IgD-negative memory B cell (primary cell): ENCODE measurements around the gene OLIG2. TPM values are rescaled to one million over a fixed set of nuclear protein-coding genes. Genes with fewer than 3 reads are reported as not detected.

Experiments
- H3K27ac Mint-ChIP-seq, 3 donors: one replicate each; pipeline ENCODE4 v1.8.0; 2020 to 2022; ENCODE audit warnings: mild to moderate bottlenecking in 3 of 3, mixed read lengths in 3 of 3, moderate library complexity in 1 of 3
- H3K27me3 Mint-ChIP-seq: one replicate; pipeline ENCODE4 v1.8.0; 2021; ENCODE audit warnings: mixed read lengths
- H3K36me3 Mint-ChIP-seq: one replicate; pipeline ENCODE4 v1.8.0; 2020; ENCODE audit warnings: mild to moderate bottlenecking, mixed read lengths
- H3K4me1 Mint-ChIP-seq, 3 donors: one replicate each; pipeline ENCODE4 v1.8.0; 2020 to 2022; ENCODE audit warnings: mixed read lengths in 3 of 3, mild to moderate bottlenecking in 1 of 3
- H3K4me3 Mint-ChIP-seq, 4 donors: one replicate each; pipeline ENCODE4 v1.8.0; 2020 to 2022; ENCODE audit warnings: mild to moderate bottlenecking in 4 of 4, mixed read lengths in 4 of 4, moderate library complexity in 3 of 4
- H3K9me3 Mint-ChIP-seq, 3 donors: one replicate each; pipeline ENCODE4 v1.8.0; 2020 to 2021; ENCODE audit warnings: mixed read lengths in 3 of 3, mild to moderate bottlenecking in 1 of 3
- polyA plus RNA-seq: library from polyadenylated mRNA; unstranded; fragments of 300-500 nt; fragmentation: Illumina TruSeq; gene quantifications from one replicate; pipeline ENCODE4 v1.2.3, GENCODE V29; 2021

The OLIG2 gene
- polyA plus RNA-seq, 1 donor from 2014 or later: not detected

DNA sequence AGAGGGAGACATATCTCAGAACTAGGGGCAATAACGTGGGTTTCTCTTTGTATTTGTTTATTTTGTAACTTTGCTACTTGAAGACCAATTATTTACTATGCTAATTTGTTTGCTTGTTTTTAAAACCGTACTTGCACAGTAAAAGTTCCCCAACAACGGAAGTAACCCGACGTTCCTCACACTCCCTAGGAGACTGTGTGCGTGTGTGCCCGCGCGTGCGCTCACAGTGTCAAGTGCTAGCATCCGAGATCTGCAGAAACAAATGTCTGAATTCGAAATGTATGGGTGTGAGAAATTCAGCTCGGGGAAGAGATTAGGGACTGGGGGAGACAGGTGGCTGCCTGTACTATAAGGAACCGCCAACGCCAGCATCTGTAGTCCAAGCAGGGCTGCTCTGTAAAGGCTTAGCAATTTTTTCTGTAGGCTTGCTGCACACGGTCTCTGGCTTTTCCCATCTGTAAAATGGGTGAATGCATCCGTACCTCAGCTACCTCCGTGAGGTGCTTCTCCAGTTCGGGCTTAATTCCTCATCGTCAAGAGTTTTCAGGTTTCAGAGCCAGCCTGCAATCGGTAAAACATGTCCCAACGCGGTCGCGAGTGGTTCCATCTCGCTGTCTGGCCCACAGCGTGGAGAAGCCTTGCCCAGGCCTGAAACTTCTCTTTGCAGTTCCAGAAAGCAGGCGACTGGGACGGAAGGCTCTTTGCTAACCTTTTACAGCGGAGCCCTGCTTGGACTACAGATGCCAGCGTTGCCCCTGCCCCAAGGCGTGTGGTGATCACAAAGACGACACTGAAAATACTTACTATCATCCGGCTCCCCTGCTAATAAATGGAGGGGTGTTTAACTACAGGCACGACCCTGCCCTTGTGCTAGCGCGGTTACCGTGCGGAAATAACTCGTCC is 1.3 kb upstream of the OLIG2 start:
- peaks cover 0 to 3% (median 0%) of the 10 kb centered on the region in 3 donors for H3K9me3 Mint-ChIP-seq
- H3K27me3 Mint-ChIP-seq: peaks cover 70% of the 10 kb centered on the region
- H3K27ac Mint-ChIP-seq: peak overlapping the region in 2 of 3 donors; percentile 24 to 49
- H3K36me3 Mint-ChIP-seq: no peaks in the 10 kb centered on the region
- peaks cover 6 to 28% (median 14%) of the 10 kb centered on the region in 3 donors for H3K4me1 Mint-ChIP-seq
- H3K4me3 Mint-ChIP-seq: peak overlapping the region in 2 of 4 donors; percentile 76 to 77

DNA sequence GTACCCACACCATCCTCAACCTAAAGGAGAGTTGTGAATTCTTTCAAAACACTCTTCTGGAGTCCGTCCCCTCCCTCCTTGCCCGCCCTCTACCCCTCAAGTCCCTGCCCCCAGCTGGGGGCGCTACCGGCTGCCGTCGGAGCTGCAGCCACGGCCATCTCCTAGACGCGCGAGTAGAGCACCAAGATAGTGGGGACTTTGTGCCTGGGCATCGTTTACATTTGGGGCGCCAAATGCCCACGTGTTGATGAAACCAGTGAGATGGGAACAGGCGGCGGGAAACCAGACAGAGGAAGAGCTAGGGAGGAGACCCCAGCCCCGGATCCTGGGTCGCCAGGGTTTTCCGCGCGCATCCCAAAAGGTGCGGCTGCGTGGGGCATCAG is 638 bp upstream of the OLIG2 start:
- Mint-ChIP-seq H3K4me3 (peak overlapping the region in 1 of 4 donors; percentile 60), H3K27ac (peak overlapping the region in 1 of 3 donors; percentile 49), H3K9me3 (peaks cover 0 to 3% (median 0%) of the 10 kb centered on the region in 3 donors), H3K36me3 (no peaks in the 10 kb centered on the region), H3K27me3 (peaks cover 73% of the 10 kb centered on the region), H3K4me1 (peaks cover 6 to 27% (median 13%) of the 10 kb centered on the region in 3 donors)

DNA sequence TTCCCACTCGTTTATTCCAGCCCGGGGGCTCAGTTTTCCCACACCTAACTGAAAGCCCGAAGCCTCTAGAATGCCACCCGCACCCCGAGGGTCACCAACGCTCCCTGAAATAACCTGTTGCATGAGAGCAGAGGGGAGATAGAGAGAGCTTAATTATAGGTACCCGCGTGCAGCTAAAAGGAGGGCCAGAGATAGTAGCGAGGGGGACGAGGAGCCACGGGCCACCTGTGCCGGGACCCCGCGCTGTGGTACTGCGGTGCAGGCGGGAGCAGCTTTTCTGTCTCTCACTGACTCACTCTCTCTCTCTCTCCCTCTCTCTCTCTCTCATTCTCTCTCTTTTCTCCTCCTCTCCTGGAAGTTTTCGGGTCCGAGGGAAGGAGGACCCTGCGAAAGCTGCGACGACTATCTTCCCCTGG is 716 bp downstream of the OLIG2 start:
- peak overlapping the region; percentile 9 to 86 (median 48) for H3K27ac Mint-ChIP-seq
- peak overlapping the region in 3 of 4 donors; percentile 29 to 87 (median 72) for H3K4me3 Mint-ChIP-seq
- peaks cover 72% of the 10 kb centered on the region for H3K27me3 Mint-ChIP-seq

DNA sequence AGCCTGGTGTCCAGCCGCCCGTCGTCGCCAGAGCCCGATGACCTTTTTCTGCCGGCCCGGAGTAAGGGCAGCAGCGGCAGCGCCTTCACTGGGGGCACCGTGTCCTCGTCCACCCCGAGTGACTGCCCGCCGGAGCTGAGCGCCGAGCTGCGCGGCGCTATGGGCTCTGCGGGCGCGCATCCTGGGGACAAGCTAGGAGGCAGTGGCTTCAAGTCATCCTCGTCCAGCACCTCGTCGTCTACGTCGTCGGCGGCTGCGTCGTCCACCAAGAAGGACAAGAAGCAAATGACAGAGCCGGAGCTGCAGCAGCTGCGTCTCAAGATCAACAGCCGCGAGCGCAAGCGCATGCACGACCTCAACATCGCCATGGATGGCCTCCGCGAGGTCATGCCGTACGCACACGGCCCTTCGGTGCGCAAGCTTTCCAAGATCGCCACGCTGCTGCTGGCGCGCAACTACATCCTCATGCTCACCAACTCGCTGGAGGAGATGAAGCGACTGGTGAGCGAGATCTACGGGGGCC is 1.2 kb downstream of the OLIG2 start:
- peaks cover 0 to 3% (median 0%) of the 10 kb centered on the region in 3 donors for H3K9me3 Mint-ChIP-seq
- peaks cover 67% of the 10 kb centered on the region for H3K27me3 Mint-ChIP-seq
- H3K36me3 Mint-ChIP-seq: no peaks in the 10 kb centered on the region
- H3K4me3 Mint-ChIP-seq: peak overlapping the region in 1 of 4 donors; percentile 21
- H3K27ac Mint-ChIP-seq: peak overlapping the region in 1 of 3 donors; percentile 59
- peaks cover 6 to 22% (median 13%) of the 10 kb centered on the region in 3 donors for H3K4me1 Mint-ChIP-seq

More for the DNA sequence above, 716 bp downstream of the OLIG2 start:
- Mint-ChIP-seq H3K36me3 (no peaks in the 10 kb centered on the region), H3K4me1 (peaks cover 6 to 22% (median 13%) of the 10 kb centered on the region in 3 donors), H3K9me3 (peaks cover 0 to 3% (median 0%) of the 10 kb centered on the region in 3 donors)

DNA sequence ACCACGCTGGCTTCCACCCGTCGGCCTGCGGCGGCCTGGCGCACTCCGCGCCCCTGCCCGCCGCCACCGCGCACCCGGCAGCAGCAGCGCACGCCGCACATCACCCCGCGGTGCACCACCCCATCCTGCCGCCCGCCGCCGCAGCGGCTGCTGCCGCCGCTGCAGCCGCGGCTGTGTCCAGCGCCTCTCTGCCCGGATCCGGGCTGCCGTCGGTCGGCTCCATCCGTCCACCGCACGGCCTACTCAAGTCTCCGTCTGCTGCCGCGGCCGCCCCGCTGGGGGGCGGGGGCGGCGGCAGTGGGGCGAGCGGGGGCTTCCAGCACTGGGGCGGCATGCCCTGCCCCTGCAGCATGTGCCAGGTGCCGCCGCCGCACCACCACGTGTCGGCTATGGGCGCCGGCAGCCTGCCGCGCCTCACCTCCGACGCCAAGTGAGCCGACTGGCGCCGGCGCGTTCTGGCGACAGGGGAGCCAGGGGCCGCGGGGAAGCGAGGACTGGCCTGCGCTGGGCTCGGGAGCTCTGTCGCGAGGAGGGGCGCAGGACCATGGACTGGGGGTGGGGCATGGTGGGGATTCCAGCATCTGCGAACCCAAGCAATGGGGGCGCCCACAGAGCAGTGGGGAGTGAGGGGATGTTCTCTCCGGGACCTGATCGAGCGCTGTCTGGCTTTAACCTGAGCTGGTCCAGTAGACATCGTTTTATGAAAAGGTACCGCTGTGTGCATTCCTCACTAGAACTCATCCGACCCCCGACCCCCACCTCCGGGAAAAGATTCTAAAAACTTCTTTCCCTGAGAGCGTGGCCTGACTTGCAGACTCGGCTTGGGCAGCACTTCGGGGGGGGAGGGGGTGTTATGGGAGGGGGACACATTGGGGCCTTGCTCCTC is 1.9 kb downstream of the OLIG2 start:
- peak overlapping the region in 1 of 3 donors; percentile 85 for H3K27ac Mint-ChIP-seq
- peaks cover 66% of the 10 kb centered on the region for H3K27me3 Mint-ChIP-seq
- no peaks in the 10 kb centered on the region for H3K36me3 Mint-ChIP-seq
- peak overlapping the region in 2 of 4 donors; percentile 38 to 81 for H3K4me3 Mint-ChIP-seq
- H3K4me1 Mint-ChIP-seq: peaks cover 6 to 18% (median 13%) of the 10 kb centered on the region in 3 donors
- peaks cover 0 to 3% (median 0%) of the 10 kb centered on the region in 3 donors for H3K9me3 Mint-ChIP-seq

DNA sequence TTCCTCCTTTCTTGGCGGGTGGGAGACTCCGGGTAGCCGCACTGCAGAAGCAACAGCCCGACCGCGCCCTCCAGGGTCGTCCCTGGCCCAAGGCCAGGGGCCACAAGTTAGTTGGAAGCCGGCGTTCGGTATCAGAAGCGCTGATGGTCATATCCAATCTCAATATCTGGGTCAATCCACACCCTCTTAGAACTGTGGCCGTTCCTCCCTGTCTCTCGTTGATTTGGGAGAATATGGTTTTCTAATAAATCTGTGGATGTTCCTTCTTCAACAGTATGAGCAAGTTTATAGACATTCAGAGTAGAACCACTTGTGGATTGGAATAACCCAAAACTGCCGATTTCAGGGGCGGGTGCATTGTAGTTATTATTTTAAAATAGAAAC is 2.5 kb downstream of the OLIG2 start:
- no peaks in the 10 kb centered on the region for H3K36me3 Mint-ChIP-seq

DNA sequence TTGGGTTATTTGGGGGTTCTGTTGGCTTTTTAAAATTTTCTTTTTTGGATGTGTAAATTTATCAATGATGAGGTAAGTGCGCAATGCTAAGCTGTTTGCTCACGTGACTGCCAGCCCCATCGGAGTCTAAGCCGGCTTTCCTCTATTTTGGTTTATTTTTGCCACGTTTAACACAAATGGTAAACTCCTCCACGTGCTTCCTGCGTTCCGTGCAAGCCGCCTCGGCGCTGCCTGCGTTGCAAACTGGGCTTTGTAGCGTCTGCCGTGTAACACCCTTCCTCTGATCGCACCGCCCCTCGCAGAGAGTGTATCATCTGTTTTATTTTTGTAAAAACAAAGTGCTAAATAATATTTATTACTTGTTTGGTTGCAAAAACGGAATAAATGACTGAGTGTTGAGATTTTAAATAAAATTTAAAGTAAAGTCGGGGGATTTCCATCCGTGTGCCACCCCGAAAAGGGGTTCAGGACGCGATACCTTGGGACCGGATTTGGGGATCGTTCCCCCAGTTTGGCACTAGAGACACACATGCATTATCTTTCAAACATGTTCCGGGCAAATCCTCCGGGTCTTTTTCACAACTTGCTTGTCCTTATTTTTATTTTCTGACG is 3.1 kb downstream of the OLIG2 start:
- peaks cover 0 to 3% (median 0%) of the 10 kb centered on the region in 3 donors for H3K9me3 Mint-ChIP-seq
- peak overlapping the region in 3 of 4 donors; percentile 57 to 70 (median 58) for H3K4me3 Mint-ChIP-seq
- peak overlapping the region in 2 of 3 donors; percentile 67 to 85 for H3K27ac Mint-ChIP-seq
- peaks cover 60% of the 10 kb centered on the region for H3K27me3 Mint-ChIP-seq
- H3K36me3 Mint-ChIP-seq: no peaks in the 10 kb centered on the region
- peaks cover 6 to 17% (median 13%) of the 10 kb centered on the region in 3 donors for H3K4me1 Mint-ChIP-seq

More for the DNA sequence above, 2.5 kb downstream of the OLIG2 start:
- Mint-ChIP-seq H3K4me3 (peak overlapping the region in 3 of 4 donors; percentile 38 to 81 (median 78)), H3K9me3 (peaks cover 0 to 3% (median 0%) of the 10 kb centered on the region in 3 donors), H3K27ac (peak overlapping the region in 2 of 3 donors; percentile 80 to 85), H3K27me3 (peaks cover 65% of the 10 kb centered on the region), H3K4me1 (peaks cover 6 to 17% (median 13%) of the 10 kb centered on the region in 3 donors)

DNA sequence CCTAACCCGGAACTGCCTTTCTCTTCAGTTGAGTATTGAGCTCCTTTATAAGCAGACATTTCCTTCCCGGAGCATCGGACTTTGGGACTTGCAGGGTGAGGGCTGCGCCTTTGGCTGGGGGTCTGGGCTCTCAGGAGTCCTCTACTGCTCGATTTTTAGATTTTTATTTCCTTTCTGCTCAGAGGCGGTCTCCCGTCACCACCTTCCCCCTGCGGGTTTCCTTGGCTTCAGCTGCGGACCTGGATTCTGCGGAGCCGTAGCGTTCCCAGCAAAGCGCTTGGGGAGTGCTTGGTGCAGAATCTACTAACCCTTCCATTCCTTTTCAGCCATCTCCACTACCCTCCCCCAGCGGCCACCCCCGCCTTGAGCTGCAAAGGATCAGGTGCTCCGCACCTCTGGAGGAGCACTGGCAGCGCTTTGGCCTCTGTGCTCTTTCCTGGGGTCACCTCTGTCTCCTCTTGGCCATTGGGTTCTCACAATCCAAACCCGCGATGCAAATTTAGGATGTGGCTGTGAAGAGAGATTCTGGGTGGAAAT is 3.7 kb downstream of the OLIG2 start:
- H3K27ac Mint-ChIP-seq: no peak overlapping the region
- H3K27me3 Mint-ChIP-seq: peaks cover 54% of the 10 kb centered on the region
- peaks cover 0 to 3% (median 0%) of the 10 kb centered on the region in 3 donors for H3K9me3 Mint-ChIP-seq
- H3K36me3 Mint-ChIP-seq: no peaks in the 10 kb centered on the region
- H3K4me3 Mint-ChIP-seq: peak overlapping the region in 1 of 4 donors; percentile 5
- H3K4me1 Mint-ChIP-seq: peaks cover 4 to 13% (median 13%) of the 10 kb centered on the region in 3 donors

DNA sequence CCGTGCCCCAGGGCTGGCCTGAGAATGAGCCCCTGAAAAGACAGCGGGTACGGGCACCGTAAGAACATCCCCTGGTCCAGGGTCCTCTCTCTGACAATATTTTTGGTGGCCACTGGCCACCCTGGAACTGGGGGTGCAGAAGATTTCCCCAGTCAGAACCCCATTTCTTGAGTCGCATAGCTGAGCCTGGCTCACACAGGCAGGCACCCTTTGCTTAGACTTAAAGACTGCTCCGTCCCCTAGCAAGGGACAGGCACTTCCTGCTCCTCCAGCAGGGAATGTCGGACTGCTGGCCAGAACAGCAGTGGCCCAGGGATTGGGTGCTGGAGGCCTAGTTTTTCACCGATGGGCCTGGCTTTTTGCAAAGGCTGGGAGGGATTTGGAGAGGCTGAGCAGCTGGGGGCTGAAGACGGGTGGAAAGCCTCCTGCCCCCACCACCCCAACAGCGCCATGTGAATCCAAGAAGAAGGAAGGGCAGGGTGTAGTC is 4.3 kb downstream of the OLIG2 start:
- H3K4me3 Mint-ChIP-seq: peak overlapping the region in 1 of 4 donors; percentile 55
- H3K27me3 Mint-ChIP-seq: peaks cover 52% of the 10 kb centered on the region
- peaks cover 4 to 13% (median 13%) of the 10 kb centered on the region in 3 donors for H3K4me1 Mint-ChIP-seq
- no peaks in the 10 kb centered on the region for H3K36me3 Mint-ChIP-seq
- peaks cover 0 to 3% (median 0%) of the 10 kb centered on the region in 3 donors for H3K9me3 Mint-ChIP-seq
- H3K27ac Mint-ChIP-seq: no peak overlapping the region

DNA sequence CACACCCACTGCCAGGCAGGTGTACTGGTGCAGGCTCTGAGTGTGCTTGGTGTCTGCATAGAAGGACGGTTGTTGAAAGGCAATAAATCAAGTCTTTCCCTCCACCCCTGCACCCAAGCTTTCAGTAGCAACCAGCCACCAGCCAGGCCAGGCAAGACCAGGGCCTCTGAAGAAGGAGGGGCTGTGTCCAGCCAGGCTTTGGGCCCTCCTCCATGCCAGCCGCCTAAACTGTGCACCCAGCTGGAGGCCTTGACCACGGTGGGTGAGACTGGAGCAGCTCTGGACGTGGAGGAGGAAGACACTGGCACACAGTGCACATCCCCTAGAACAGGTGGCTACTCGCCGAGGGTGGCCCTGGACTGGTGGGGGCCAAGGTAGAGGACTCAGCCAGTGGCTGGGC is 4.9 kb downstream of the OLIG2 start:
- H3K27ac Mint-ChIP-seq: no peak overlapping the region
- peaks cover 4 to 13% (median 13%) of the 10 kb centered on the region in 3 donors for H3K4me1 Mint-ChIP-seq
- H3K36me3 Mint-ChIP-seq: no peaks in the 10 kb centered on the region
- peaks cover 52% of the 10 kb centered on the region for H3K27me3 Mint-ChIP-seq
- H3K9me3 Mint-ChIP-seq: peaks cover 0 to 3% (median 0%) of the 10 kb centered on the region in 3 donors
- H3K4me3 Mint-ChIP-seq: no peak overlapping the region

DNA sequence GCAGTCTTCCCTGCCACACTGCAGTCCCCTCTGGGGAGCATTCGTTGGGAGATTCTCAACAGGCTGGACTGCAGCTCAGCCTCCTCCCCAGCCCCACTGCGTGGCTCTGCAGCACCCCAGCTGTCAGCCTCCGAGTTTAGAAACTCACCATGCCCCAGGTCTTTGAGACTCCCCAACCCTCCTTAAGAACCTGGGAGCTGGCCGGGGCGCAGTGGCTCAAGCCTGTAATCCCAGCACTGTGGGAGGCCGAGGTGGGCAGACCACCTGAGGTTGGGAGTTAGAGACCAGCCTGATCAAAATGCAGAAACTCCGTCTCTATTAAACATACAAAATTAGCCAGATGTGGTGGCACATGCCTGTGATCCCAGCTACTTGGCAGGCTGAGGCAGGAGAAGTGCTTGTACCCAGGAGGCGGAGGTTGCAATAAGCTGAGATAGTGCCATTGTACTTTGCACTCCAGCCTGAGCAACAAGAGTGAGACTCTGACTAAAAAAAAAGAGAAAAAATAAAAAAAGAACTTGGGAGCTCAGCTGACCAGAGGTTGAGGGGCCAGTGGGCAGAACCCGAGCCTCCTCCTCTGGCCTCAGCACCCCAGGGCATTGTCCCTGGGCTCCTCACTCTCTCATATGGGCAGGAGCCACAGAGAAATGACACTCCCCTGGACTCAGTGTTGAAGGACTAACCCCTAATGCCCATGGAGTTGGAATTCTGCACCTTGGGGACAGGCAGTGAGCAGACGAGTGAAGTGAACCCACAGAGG is 5.6 kb downstream of the OLIG2 start:
- H3K27me3 Mint-ChIP-seq: peaks cover 46% of the 10 kb centered on the region
- H3K4me1 Mint-ChIP-seq: peaks cover 0 to 10% (median 9%) of the 10 kb centered on the region in 3 donors
- H3K36me3 Mint-ChIP-seq: no peaks in the 10 kb centered on the region
- no peak overlapping the region for H3K27ac Mint-ChIP-seq
- peak overlapping the region in 1 of 4 donors; percentile 45 for H3K4me3 Mint-ChIP-seq
- peaks cover 0 to 3% (median 0%) of the 10 kb centered on the region in 3 donors for H3K9me3 Mint-ChIP-seq

DNA sequence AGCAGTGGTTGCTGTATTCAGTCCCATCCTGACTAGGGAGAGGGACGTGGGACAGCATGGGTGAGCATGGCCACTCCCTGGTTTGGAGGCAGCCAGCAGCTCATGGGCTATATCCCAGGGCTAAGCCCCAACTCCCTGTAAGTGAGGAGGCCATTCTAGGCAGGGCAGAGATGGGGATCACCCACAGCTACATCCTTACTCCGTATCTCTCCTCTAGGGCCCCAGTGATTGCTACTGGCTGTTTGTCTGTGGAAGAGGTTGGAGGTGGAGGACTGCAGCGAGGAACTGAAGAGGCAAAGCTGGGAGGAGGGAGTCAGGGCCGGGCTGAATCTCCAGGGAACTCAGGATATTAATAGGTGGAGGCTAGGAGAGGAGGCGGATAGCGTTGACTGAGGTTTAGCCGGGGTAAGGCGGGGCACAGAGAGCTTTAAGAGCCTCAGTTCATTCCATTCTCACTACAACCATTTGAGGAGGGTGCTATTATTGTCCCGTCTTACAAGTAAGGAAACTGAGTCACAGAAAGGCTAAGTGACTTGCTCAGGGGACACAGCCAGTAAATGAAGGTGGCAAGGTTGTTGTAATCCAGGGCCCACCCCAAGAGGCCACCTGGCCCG is 6.8 kb downstream of the OLIG2 start:
- Mint-ChIP-seq H3K27me3 (peaks cover 41% of the 10 kb centered on the region), H3K9me3 (peaks cover 0 to 2% (median 0%) of the 10 kb centered on the region in 3 donors), H3K4me1 (peaks cover 0 to 17% (median 9%) of the 10 kb centered on the region in 3 donors), H3K36me3 (no peaks in the 10 kb centered on the region), H3K27ac (no peak overlapping the region), H3K4me3 (no peak overlapping the region)
